ENCODE measurements around the gene PCGF1.
A peak's percentile ranks its signal among the peaks of the same experiment; 100 is the strongest.
"Not testable (repeated sequence)": the region's sequence is repeated elsewhere in the genome, so short reads cannot be mapped to it uniquely, and the experiment has no call there.

PCGF1 gene

DNA sequence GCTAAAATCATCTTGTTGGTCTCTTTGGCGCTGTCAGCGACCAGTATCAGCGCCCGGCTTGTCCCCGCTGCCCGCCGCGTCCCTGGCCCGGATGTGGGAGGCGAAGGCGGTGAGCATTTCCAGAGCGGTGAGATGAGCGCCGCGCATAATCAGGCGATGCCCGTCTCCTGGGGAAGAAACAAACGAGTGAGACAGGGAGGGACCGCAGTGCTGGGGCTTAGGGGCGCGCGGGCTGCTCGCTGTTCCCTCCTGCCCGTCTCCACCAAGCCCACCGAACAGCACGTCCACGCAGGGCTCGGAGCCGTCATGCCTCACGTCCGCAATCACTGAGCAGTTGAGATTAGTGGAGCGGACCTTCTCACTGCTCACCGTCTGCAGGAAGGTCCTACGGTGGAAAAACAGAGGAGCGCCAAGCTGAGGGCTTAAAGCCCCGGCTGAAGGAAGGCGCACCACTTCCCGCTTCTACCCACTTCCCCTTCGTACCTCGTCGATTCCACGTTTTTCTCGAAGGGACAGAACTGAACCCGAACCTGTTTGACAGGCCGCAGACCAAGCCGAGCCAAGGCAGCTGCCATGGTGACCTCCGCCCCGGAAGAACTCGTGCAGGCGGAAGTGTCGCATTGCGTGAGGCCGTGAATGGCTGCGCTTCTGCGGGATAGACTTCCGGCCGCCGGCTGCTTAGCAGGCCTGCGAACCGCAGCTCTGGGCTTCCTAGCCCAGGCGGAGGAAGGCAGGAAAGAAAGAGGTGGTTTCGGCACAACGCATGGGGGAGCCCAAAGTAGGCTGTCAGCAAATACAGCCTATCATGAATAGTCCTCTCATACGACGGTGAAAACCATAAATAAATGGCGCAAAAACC lies 35.2 kb downstream of the PCGF1 start, which contains the start of gene MRPL53:
Gene MRPL53 (minus strand): TSS at position 595 of the 859 bp plus-strand sequence. CDS start 20 bp downstream, at position 575.
- peak; percentile 96 for DNase-seq (ENCODE audit: low read depth)

GRCh38 chr2:74471332-74472065 lies 36.0 kb downstream of the PCGF1 start:
- no peak for DNase-seq (ENCODE audit: low read depth)

DNA sequence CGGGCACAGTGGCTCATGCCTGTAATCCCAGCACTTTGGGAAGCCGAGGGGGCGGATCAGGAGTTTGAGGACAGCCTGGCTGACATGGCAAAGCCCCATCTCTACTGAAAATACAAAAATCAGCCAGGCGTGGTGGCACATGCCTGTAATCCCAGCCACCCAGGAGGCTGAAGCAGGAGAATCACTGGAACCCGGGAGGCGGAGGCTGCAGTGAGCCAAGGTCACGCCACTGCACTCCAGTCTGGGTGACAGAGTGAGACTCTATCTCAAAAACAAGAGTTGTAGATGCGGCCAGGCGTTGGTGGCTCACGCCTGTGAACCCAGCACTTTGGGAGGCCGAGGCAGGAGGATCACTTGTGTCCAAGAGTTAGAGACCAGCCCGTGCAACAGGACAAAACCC lies 36.8 kb downstream of the PCGF1 start:
- DNase-seq (ENCODE audit: low read depth) = not testable (repeated sequence)

- DNase-seq (ENCODE audit: low read depth) = no peak
Observed at GRCh38 chr2:74464406-74464805, 43.1 kb downstream of the PCGF1 start.

DNA sequence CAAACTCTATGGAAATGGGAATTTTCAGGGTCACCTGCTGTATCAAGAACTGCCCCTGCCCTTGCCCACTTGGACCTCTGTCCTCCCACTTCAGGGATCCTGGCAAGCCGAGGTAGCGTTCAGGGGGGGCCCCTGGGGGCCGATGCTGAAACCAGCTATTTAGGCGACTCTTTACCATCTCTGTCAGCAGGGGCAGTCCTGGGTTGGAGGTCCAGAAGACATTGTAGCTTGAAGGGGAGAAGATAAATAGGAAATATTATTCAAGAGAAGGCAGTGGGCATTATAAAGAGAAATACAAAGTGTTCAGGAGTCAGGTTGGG lies 44.7 kb downstream of the PCGF1 start:
- DNase-seq (ENCODE audit: low read depth) = no peak

DNA sequence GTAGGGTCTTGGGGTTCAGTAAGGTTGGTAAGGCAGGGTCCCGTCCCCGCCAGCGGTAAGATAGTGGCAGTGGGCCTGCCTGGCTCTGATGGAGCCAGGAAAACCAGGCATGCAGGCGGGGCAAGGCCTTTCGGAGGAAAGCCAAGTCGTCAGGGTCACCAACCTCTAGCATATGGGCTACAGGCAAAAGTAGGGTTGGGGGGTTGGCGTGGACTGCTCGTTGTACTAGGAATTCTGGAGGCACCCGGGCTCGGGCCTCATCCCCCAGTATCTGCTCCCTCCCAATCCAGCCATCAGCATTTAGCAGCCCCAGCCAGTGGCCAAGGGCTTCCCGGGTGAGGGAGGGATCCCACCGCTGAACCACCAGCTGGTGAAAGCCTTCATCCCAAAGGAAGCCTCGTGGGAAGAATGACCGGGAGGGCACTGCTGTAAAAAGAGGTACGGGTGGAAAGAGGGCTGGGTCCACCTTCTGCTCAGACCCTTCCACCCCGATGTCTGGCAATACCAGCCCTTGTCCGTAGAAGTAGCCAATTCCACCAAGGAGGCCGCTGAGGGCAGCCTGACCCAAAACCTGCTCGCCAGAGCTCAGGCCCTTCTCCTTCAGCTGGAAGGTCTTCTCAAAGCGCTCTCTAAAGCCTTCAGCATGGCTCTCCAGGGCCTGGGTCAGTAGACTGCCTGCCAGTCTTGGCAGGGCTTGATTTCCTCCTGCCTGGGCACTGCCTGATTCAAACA lies 45.3 kb downstream of the PCGF1 start:
- no peak for DNase-seq (ENCODE audit: low read depth)

GRCh38 chr2:74461187-74462053 lies 46.1 kb downstream of the PCGF1 start:
- no peak for DNase-seq (ENCODE audit: low read depth)

DNA sequence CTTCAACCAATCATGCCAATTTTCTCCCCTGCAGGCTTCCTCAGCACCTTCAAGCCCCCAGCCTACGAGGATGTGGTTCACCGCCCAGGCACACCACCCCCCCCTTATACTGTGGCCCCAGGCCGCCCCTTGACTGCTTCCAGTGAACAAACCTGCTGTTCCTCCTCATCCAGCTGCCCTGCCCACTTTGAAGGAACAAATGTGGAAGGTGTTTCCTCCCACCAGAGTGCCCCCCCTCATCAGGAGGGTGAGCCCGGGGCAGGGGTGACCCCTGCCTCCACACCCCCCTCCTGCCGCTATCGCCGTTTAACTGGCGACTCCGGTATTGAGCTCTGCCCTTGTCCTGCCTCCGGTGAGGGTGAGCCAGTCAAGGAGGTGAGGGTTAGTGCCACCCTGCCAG lies 47.3 kb downstream of the PCGF1 start:
- not testable (repeated sequence) for DNase-seq (ENCODE audit: low read depth)

GRCh38 chr2:74459503-74460118 lies 47.9 kb downstream of the PCGF1 start:
- DNase-seq (ENCODE audit: low read depth) = not testable (repeated sequence)

DNA sequence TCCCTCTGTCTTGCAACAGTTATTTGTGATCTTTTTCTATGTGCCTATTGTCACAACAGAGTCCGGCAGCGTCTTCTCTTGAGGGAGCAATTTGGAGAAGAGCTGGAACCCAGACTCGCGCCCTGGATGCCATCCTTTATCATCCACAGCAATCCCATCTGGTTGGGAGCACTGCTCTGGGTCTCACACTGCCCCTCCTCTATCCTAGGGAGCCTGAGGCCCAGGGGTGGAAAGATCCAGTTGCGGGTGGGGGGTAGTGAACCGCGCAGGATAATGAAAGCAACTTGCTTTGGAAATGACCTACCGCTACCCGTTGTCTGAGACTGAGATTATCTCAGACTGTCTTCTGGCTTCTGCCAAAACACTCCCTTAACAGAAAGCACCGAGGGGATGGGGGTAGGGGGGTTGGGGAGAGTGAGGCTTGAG lies 48.5 kb downstream of the PCGF1 start:
- DNase-seq (ENCODE audit: low read depth) = no peak

GRCh38 chr2:74458132-74458937 lies 49.2 kb downstream of the PCGF1 start, which contains the start of gene WBP1:
Gene WBP1 (plus strand): TSS chr2:74458438. CDS start chr2:74458603, 165 bp downstream.
- peak; percentile 98 for DNase-seq (ENCODE audit: low read depth)

- DNase-seq (ENCODE audit: low read depth) = peak; percentile 77
Observed at GRCh38 chr2:74457549-74458131, 49.9 kb downstream of the PCGF1 start.

DNA sequence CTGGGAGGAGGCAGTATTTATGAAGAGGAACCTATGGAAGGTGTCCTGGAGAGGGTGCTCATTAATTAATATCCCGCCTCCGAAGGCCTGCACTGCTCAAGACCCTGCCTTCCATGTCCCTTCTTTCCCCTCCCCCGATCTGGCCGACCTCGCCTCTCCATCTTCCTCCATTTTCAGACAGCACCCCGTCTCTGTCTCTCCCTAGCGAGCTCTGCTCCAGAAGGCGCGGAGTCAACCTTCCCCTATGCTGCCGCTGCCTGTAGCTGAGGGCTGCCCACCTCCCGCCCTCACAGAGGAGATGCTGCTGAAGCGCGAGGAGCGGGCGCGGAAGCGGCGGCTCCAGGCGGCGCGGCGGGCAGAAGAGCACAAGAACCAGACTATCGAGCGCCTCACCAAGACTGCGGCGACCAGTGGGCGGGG lies 50.4 kb downstream of the PCGF1 start:
- no peak for DNase-seq (ENCODE audit: low read depth)

All from activated gamma-delta T cell treated with anti-CD3 and anti-CD28 coated beads, Interleukin-2, amount 50 U/mL, for 16 hours (primary cell).